NCI-H226 (cell line): ENCODE data around the gene GID8.
A peak's percentile ranks its signal among the peaks of the same experiment; 100 is the strongest.

Experiments used
- DNase-seq: peaks from one replicate; pipeline ENCODE4 v3.0.0-alpha.2; 2015

Gene GID8

GRCh38 chr20:62991196-62991807 lies 53.4 kb downstream of the GID8 start:
- no peak for DNase-seq

GRCh38 chr20:62991863-62992262 lies 53.9 kb downstream of the GID8 start:
- DNase-seq: no peak

- no peak for DNase-seq
These were observed 56.0 kb downstream of the GID8 start for GRCh38 chr20:62993856-62994494.

GRCh38 chr20:62994869-62995281 lies 56.9 kb downstream of the GID8 start:
- DNase-seq: no peak

GRCh38 chr20:62995481-62995880 lies 57.5 kb downstream of the GID8 start:
- no peak for DNase-seq

GRCh38 chr20:62995898-62996595 lies 58.1 kb downstream of the GID8 start:
- DNase-seq: no peak

GRCh38 chr20:62996596-62996982 lies 58.6 kb downstream of the GID8 start:
- DNase-seq: no peak

- DNase-seq: peak; percentile 8
These were observed 59.6 kb downstream of the GID8 start for GRCh38 chr20:62997417-62998035.
